SU-DHL-6 (cell line): ENCODE results near the gene ATRN.

ENCODE experiments used
- H2AFZ ChIP-seq: fragments of 200-600 bp; sonication (generic); 2 replicates; pipeline ENCODE4 v1.6.1; 2014; ENCODE audit warnings: low read depth, mild to moderate bottlenecking, moderate library complexity, mixed read lengths, antibody characterized with exemption, low read length; ENCODE audit not compliant: severe bottlenecking
- H3F3A ChIP-seq: fragments of 200-600 bp; shearing (Covaris generic); 2 replicates; pipeline ENCODE4 v1.6.0; 2016; ENCODE audit warnings: antibody characterized with exemption, mild to moderate bottlenecking; ENCODE audit not compliant: insufficient read depth
- H3K27ac ChIP-seq: fragments of 200-600 bp; sonication (generic); 2 replicates; pipeline ENCODE4 v1.5.1; 2016; ENCODE audit warnings: low read depth, mild to moderate bottlenecking, low read length, moderate library complexity, mixed read lengths
- H3K27me3 ChIP-seq: fragments of 200-600 bp; sonication (generic), shearing (Covaris generic); 2 replicates; pipeline ENCODE4 v1.6.0; 2014; ENCODE audit warnings: mild to moderate bottlenecking, low read length
- H3K36me3 ChIP-seq: fragments of 200-600 bp; sonication (generic); 2 replicates; pipeline ENCODE4 v1.6.1; 2014; ENCODE audit warnings: mild to moderate bottlenecking, low read length, mixed read lengths
- H3K4me2 ChIP-seq: fragments of 300-600, 200-600 bp; shearing (Covaris generic), sonication (generic); 2 replicates; pipeline ENCODE4 v1.6.0; 2014; ENCODE audit warnings: low read length, low read depth, mild to moderate bottlenecking; ENCODE audit not compliant: poor library complexity, severe bottlenecking
- H3K4me3 ChIP-seq: fragments of 200-600 bp; sonication (generic); 2 replicates; pipeline ENCODE4 v1.5.1; 2014; ENCODE audit warnings: antibody characterized with exemption, low read length, mild to moderate bottlenecking, mixed read lengths; ENCODE audit not compliant: insufficient read depth, poor library complexity, severe bottlenecking
- H3K79me2 ChIP-seq: fragments of 200-600 bp; sonication (generic); 2 replicates; pipeline ENCODE4 v1.6.1; 2014; ENCODE audit warnings: mild to moderate bottlenecking, low read length, moderate library complexity; ENCODE audit not compliant: insufficient read depth
- H3K9ac ChIP-seq: fragments of 200-600 bp; sonication (generic); 2 replicates; pipeline ENCODE4 v1.7.0; 2014; ENCODE audit warnings: mild to moderate bottlenecking, low read length
- H3K9me2 ChIP-seq: fragments of 200-600 bp; sonication (generic); replicated peaks from 2 replicates; pipeline ENCODE4 v1.6.1; 2014; ENCODE audit warnings: low read length; ENCODE audit not compliant: insufficient read depth
- H3K9me3 ChIP-seq: fragments of 200-600 bp; sonication (generic); 2 replicates; pipeline ENCODE4 v1.6.1; 2014; ENCODE audit warnings: low read length, mixed read lengths; ENCODE audit not compliant: insufficient read depth
- H4K20me1 ChIP-seq: fragments of 200-600 bp; sonication (generic); 2 replicates; pipeline ENCODE4 v1.6.1; 2014; ENCODE audit warnings: low read depth, mild to moderate bottlenecking, antibody characterized with exemption, low read length, moderate library complexity, mixed read lengths
- EZH2phosphoT487 ChIP-seq: fragments of 200-600 bp; sonication (generic), shearing (Covaris generic); conservative IDR thresholded peaks from 2 replicates; pipeline ENCODE4 v1.6.1; 2018; ENCODE audit warnings: mild to moderate bottlenecking, antibody characterized with exemption, low read length, moderate library complexity, mixed read lengths
- TF ChIP-seq, protein P1 (sequence below): fragments of 200-600 bp; sonication (generic); IDR thresholded peaks from one replicate; pipeline ENCODE4 v1.5.1; 2017; ENCODE audit warnings: antibody characterized with exemption, mild to moderate bottlenecking, low read length, moderate library complexity; ENCODE audit not compliant: insufficient read depth, poor library complexity, severe bottlenecking

The ATRN gene

DNA sequence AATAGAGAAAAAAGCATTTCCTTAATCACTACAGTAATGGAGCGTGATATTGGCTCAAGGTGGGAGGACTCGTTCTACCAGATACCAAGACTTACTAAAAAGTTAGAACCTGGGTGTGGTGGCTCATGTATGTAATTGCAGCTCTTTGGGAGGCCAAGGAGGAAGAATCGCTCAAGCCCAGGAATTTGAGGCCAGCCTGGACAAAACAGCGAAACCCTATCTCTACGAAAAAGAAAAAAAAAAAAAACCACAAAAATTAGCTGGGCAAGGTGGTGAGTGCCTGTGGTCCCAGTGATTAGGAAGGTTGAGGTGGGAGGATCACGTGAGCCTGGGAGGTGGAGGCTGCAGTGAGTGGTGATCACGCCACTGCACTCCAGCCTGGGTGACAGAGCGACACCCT is 24.0 kb upstream of the ATRN start:
- Histone ChIP-seq H3K4me3 (no peak overlapping the region), H3K36me3 (no peaks in the 10 kb centered on the region), H3K27me3 (no peaks in the 10 kb centered on the region), H2AFZ (no peak overlapping the region), H4K20me1 (no peaks in the 10 kb centered on the region), H3F3A (no peaks in the 10 kb centered on the region), H3K9me2 (no peaks in the 10 kb centered on the region), H3K79me2 (no peaks in the 10 kb centered on the region), H3K4me2 (no peak overlapping the region), H3K9me3 (no peaks in the 10 kb centered on the region), H3K9ac (no peak overlapping the region), H3K27ac (no peak overlapping the region)
- TF ChIP-seq, protein P1, sequence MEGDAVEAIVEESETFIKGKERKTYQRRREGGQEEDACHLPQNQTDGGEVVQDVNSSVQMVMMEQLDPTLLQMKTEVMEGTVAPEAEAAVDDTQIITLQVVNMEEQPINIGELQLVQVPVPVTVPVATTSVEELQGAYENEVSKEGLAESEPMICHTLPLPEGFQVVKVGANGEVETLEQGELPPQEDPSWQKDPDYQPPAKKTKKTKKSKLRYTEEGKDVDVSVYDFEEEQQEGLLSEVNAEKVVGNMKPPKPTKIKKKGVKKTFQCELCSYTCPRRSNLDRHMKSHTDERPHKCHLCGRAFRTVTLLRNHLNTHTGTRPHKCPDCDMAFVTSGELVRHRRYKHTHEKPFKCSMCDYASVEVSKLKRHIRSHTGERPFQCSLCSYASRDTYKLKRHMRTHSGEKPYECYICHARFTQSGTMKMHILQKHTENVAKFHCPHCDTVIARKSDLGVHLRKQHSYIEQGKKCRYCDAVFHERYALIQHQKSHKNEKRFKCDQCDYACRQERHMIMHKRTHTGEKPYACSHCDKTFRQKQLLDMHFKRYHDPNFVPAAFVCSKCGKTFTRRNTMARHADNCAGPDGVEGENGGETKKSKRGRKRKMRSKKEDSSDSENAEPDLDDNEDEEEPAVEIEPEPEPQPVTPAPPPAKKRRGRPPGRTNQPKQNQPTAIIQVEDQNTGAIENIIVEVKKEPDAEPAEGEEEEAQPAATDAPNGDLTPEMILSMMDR: no peak
- no peak for TF ChIP-seq EZH2phosphoT487

DNA sequence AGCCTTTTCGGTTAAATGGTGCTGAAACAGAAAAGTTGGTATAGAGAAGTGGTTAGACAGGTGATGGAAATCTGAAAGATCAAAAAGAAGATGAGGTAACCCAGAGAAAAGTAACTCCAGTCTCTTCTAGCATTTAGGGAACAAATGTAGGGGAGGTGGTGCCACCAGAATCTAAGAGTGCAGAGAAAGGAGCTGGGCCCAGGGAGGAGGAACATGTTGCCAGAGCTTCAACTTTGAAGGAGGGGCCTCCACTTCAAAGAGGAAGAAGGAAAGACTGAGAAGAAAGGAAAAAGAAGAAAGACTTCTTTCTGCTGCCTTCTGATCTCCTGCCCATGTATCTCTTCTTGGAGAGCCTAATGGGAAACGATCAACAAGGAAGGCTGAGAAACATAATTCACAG is 23.5 kb upstream of the ATRN start:
- H3K9me2 ChIP-seq: no peaks in the 10 kb centered on the region
- H3K27ac ChIP-seq: no peak overlapping the region
- H3K79me2 ChIP-seq: no peaks in the 10 kb centered on the region
- no peaks in the 10 kb centered on the region for H3K27me3 ChIP-seq
- H3K36me3 ChIP-seq: no peaks in the 10 kb centered on the region
- H3K4me2 ChIP-seq: no peak overlapping the region
- no peaks in the 10 kb centered on the region for H3K9me3 ChIP-seq
- no peaks in the 10 kb centered on the region for H3F3A ChIP-seq
- H3K4me3 ChIP-seq: no peak overlapping the region
- no peak for TF ChIP-seq EZH2phosphoT487
- TF ChIP-seq, protein P1: no peak
- H3K9ac ChIP-seq: no peak overlapping the region
- H2AFZ ChIP-seq: no peak overlapping the region
- H4K20me1 ChIP-seq: no peaks in the 10 kb centered on the region

DNA sequence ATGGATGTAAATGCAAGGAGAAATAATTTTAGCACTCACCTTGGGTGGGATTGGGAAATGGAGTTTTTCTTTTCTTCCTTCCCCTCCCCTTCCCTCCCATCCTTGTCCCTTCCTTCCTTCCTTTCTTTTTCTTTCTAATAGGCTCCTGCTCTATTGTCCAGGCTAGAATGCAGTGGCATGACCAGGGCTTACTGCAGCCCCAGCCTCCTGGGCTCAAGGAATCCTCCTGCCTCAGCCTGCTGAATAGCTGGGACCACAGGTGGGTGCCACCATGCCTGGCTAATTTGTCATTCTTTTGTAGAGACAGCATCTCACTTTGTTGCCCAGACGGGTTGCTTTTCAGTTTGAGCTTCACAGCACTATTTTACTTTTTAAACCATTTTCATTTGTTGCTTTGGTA is 21.5 kb upstream of the ATRN start:
- Histone ChIP-seq H3K9me2 (no peaks in the 10 kb centered on the region), H3K9ac (no peak overlapping the region), H3K27me3 (no peaks in the 10 kb centered on the region), H3K36me3 (no peaks in the 10 kb centered on the region), H4K20me1 (no peaks in the 10 kb centered on the region), H3K9me3 (no peaks in the 10 kb centered on the region), H3K27ac (no peak overlapping the region), H3F3A (no peaks in the 10 kb centered on the region), H2AFZ (no peak overlapping the region), H3K4me2 (no peak overlapping the region), H3K79me2 (no peaks in the 10 kb centered on the region), H3K4me3 (no peak overlapping the region)
- no peak for TF ChIP-seq EZH2phosphoT487
- TF ChIP-seq, protein P1: no peak
